GM21360 (cell line): ENCODE measurements around the gene RPSA.
"Not testable (repeated sequence)": the region's sequence is repeated elsewhere in the genome, so short reads cannot be mapped to it uniquely, and the experiment has no call there.

Source experiments
- ATAC-seq: cut with Tn5 transposase; IDR thresholded peaks from one replicate; pipeline ENCODE4 v1.9.1; 2021; ENCODE audit warnings: mild to moderate bottlenecking, moderate library complexity; ENCODE audit not compliant: unreplicated experiment

RPSA gene

DNA sequence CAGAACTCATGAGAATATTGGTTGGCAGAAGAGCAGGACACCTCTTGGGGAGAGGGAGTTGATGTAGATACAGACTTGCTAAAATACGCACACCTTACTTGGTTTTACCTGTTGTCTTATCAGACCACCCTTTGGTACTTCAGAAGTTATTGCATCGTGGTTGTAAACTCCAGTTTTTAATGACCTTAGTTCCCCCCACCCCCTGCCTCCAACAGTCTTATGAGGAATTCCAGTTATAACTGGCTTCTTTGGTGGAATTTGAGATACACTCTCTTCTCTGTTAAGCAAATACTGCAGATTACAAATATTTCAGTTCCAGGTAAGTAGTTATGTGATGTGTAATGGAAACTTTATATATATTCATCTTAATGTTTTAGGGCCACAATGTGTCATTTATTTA is 18.4 kb upstream of the RPSA start:
- no peak for ATAC-seq

- ATAC-seq = peak; percentile 70
Measured at GRCh38 chr3:39388741-39389248, 17.7 kb upstream of the RPSA start.

DNA sequence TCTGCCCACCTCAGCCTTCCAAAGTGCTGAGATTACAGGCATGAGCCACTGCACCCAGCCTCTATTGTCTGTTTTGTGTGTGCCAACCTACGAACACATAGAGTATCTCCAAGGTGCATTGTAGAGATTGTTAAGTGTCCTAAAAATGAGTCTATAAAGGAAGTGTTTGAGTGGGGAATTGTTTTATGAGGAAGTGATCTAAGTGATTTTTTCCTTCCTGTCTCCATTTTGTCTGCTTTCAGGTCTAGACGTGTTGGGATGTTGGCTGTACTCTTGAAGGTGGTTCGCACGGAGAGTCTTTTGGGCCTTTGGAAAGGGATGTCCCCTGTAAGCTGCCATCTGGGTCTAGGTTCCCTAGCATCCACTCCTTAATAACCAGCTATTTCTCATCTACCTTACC is 16.3 kb upstream of the RPSA start:
- no peak for ATAC-seq

DNA sequence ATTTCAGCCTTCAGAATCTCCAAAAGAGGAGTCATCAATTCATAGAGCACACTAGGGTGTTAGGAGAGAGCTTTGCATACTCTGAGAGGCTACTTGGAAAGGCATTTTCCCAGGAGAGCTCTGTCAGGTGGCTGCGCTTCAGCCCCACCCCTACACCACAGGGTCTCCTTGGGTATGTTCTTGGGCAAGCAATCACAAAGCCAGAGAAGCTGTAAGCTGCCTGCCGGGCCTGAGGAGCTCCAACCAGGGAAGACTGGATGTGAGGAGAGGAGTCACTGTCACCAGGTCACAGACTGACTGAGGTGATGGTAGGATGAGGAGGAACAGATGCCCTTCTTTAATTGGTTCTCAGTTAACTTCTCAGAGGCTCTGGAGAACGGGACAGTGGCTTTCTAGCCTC is 9.8 kb upstream of the RPSA start:
- ATAC-seq = no peak

DNA sequence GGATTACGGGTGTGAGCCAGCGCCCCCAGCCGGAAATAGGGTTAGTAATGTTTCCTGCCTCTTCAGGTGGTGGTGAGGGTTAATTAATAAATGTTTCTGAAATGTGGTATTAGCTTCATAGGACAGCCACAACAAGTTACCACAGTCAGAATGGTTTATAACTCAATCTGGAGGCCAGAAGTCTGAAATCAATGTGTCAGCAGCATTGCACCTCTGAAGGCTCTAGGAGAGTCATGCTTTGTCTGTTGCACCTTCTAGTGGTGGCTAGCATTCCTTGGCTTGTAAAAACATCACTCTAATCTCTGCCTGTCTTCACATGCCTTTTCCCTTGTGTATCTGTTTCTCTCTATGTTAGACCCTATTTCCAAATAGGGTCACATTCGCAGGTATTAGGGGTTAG is 7.8 kb upstream of the RPSA start:
- ATAC-seq = no peak

GRCh38 chr3:39401983-39402382 is 4.5 kb upstream of the RPSA start:
- ATAC-seq = no peak

- no peak for ATAC-seq
Measured at GRCh38 chr3:39404943-39405686, 1.4 kb upstream of the RPSA start.

- ATAC-seq = no peak
Measured at GRCh38 chr3:39405687-39406367, 693 bp upstream of the RPSA start.

- no peak for ATAC-seq
Measured at GRCh38 chr3:39407259-39407629, 724 bp downstream of the RPSA start.

- ATAC-seq = no peak
Measured at GRCh38 chr3:39407773-39408492, 1.4 kb downstream of the RPSA start.

DNA sequence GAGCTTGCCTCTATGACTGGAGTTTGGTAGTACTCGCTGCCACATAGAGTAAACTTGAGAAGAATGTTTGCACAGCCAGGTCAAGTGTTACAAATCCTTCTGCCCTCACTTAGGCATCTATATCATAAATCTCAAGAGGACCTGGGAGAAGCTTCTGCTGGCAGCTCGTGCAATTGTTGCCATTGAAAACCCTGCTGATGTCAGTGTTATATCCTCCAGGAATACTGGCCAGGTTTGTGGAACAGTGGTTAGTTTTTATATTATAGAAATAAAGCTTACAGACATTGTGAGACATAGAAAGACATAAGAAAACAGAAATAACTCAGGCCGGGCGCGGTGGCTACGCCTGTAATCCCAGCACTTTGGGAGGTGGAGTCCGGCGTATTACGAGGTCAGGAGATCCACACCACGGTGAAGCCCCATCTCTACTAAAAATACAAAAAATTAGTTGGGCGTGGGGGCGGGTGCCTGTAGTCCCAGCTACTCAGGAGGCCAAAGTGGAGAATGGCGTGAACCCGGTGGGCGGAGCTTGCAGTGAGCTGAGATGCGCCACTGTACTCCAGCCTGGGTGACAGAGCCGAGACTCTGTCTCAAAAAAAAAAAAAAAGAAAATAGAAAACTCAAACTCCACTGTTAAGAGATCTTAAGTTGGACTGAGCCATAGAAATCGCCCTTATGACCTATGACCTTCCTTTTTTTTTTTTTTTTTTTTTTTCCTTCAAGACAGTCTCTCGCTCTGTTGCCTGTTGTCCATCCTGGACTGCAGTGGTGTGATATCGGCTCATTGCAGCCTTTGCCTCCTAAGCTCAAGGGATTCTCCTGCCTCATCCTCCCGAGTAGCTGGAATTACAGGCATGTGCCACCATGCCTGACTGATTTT is 2.2 kb downstream of the RPSA start:
- ATAC-seq = no peak

DNA sequence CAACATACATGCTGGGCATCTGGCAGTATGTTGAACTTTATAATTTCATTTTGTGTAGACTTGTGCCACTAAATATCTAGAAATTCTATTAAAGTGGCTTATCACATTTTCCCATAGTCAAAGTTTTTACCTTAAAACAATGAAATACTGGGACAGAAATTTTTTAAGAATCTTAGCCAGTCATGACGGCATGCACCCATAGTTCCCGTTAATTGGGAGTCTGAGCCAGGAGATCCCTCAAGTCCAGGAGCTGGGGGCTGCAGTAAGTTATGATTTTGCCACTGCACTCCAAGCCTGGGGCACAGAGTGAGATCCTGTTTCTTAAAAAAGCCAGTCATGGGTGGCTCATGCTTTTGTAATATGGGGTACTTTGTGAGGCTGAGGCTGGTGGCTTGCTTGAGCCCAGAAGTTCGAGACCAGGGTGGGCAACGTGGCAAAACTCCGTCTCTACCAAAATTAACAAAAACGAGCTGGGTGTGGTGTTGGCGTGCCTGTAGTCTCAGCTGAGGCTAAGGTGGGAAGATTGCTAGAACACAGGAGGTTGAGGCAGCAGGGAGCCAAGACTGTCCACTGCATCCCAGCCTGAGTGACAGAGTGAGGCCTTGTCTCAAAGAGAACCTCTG is 3.1 kb downstream of the RPSA start:
- no peak for ATAC-seq

DNA sequence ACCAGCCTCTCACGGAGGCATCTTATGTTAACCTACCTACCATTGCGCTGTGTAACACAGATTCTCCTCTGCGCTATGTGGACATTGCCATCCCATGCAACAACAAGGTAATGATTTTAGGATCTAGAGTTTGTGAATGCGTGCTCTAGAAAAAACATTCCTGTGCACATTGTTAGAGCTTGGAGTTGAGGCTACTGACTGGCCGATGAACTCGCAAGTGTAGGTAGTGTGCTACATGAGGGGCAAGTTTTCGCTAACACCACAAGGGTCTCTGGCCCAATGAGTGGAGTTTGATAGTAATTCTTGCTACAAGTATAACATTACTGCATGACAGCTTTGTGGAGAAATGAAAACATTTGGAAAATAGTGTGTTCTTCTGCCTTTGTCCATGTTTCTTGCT is 4.4 kb downstream of the RPSA start:
- no peak for ATAC-seq

DNA sequence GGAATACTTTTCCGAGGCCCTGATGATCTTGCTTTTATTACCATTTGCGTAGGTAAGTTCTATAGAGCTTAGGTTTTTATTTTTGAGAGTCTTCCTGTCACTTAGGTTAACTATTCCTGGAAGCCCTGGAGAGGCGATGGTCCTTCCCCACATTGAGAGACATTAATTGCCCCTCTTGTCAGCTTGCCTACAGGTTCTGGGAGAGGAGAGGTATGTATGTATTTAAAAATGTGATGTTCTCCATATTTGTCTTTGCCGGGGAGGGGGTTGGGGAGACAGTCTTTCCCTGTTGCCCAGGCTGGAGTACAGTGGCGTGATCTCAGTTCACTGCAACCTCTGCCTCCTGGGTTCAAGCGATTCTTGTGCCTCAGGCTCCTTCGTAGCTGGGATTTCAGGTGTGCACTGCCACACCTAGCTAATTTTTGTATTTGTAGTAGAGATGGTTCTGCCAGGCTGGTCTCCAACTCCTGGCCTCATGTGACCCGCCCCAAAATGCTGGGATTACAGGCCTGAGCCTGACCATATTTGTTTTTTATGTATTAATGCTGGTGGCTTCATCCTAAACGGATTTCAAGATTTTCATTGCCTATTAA is 6.2 kb downstream of the RPSA start:
- ATAC-seq = no peak

GRCh38 chr3:39413691-39414420 is 7.3 kb downstream of the RPSA start:
- no peak for ATAC-seq

DNA sequence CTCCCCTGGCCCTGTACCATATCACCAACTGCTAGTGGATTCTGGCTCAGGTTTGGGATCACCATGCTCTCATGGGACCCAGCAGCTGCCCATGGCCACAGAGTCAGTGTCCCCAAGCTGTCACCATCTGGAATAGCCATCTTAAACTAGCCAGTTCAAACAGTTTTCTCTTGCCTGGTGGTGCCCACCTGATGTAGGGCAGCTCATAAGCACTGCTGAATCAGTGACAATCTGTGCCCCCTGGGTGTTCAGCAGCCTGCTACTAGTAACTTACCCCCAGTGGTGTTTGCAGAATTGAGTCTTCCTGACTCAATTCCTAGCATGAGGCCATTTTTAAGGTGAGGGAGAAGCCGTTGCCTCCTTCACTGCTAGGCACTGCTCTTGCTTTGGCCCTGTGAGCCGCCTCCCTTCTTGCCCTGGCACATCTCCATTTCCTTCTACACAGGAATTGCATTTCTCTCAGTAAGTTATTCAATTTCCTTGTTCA is 7.9 kb downstream of the RPSA start:
- ATAC-seq = no peak

- not testable (repeated sequence) for ATAC-seq
Measured at GRCh38 chr3:39415302-39415701, 8.8 kb downstream of the RPSA start.

GRCh38 chr3:39415983-39416382 is 9.5 kb downstream of the RPSA start:
- no peak for ATAC-seq

DNA sequence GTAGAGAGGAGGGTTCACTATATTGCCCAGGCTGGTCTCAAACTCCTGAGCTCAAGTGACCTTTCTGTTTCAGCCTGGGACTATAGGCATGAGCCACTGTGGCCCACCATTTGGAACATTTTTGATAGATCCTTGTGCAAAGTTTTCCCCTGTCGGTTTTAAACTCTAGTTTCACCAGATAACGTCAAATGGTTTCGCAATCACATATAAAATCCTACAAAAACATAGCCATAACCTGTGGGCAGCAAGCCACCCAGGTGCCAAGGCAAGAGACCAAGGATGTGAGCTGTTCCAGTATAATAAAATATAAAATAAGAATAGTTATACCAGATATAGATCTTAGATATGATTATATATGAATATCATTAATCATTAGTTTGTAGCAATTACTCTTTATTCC is 10.5 kb downstream of the RPSA start:
- ATAC-seq = not testable (repeated sequence)
